H1 (cell line): ENCODE data around the gene ORAI3. TPM values are rescaled to one million over a fixed set of nuclear protein-coding genes. Genes with fewer than 3 reads are reported as not detected.

Experiments used
- CTCF ChIA-PET: fragments of 300-600 bp; sonication (Branson Sonifier 250); formaldehyde crosslinking; loops from one replicate; lab custom pipeline; 2021; ENCODE audit not compliant: partially characterized antibody; lab: Charles Lee
- POLR2A ChIA-PET: fragments of 300-600 bp; sonication (Branson Sonifier 250); formaldehyde crosslinking; loops from one replicate; lab custom pipeline; 2021; ENCODE audit warnings: inconsistent platforms; ENCODE audit not compliant: partially characterized antibody; lab: Charles Lee
- DNase-seq, 2 experiments: peaks; one replicate each; pipeline versions ENCODE4 v3.0.0 to v3.0.0-alpha.2; 2010 to 2022; ENCODE audit warnings: low spot score in 2 of 2, low read depth in 1 of 2, mixed read lengths in 1 of 2
- FAIRE-seq: peaks from 2 replicates; lab custom pipeline; 2011; peaks lifted over from hg19 to GRCh38; lab: Jason Lieb, UNC
- H2AFZ ChIP-seq: 2 replicates; pipeline ENCODE4 v1.8.1; 2012; ENCODE audit warnings: low read length, inconsistent platforms
- H2AK5ac ChIP-seq: 2 replicates; pipeline ENCODE4 v1.6.1; 2013; ENCODE audit warnings: low read depth, low read length
- H2BK120ac ChIP-seq: replicated peaks from 2 replicates; pipeline ENCODE3; 2013; ENCODE audit warnings: low read depth, low read length, inconsistent platforms
- H2BK12ac ChIP-seq: 2 replicates; pipeline ENCODE4 v1.6.1; 2013; ENCODE audit warnings: low read depth, low read length
- H2BK15ac ChIP-seq: 2 replicates; pipeline ENCODE4 v1.6.1; 2013; ENCODE audit warnings: low read length
- H2BK20ac ChIP-seq: 2 replicates; pipeline ENCODE4 v1.6.1; 2013; ENCODE audit warnings: low read length
- H2BK5ac ChIP-seq: 2 replicates; pipeline ENCODE4 v1.6.1; 2013; ENCODE audit warnings: low read depth, low read length
- H3K14ac ChIP-seq: 2 replicates; pipeline ENCODE4 v1.6.1; 2013; ENCODE audit warnings: inconsistent platforms; ENCODE audit not compliant: insufficient read length
- H3K18ac ChIP-seq: 2 replicates; pipeline ENCODE4 v1.6.1; 2013; ENCODE audit warnings: low read length; ENCODE audit errors: extremely low read depth
- H3K23ac ChIP-seq: 2 replicates; pipeline ENCODE4 v1.6.1; 2013; ENCODE audit warnings: inconsistent platforms; ENCODE audit not compliant: insufficient read length
- H3K23me2 ChIP-seq: 2 replicates; pipeline ENCODE4 v1.6.1; 2013; ENCODE audit warnings: low read depth, low read length
- H3K27ac ChIP-seq: 2 replicates; pipeline ENCODE4 v1.6.1; 2011; ENCODE audit warnings: low read depth, low read length, inconsistent platforms
- H3K27me3 ChIP-seq, 4 experiments: replicated peaks in 1 of 4; 1 replicate in 1 of 4; 2 replicates in 3 of 4; pipeline versions ENCODE4 v1.6.1 to v1.8.1; 2011 to 2013; ENCODE audit warnings: low read length in 3 of 4, mild to moderate bottlenecking in 3 of 4, inconsistent platforms in 2 of 4, mixed read lengths in 2 of 4, moderate library complexity in 1 of 4; ENCODE audit not compliant: control insufficient read depth in 3 of 4, insufficient read depth in 3 of 4; ENCODE audit errors: extremely low read depth in 1 of 4
- H3K36me3 ChIP-seq, 4 experiments: 2 replicates each; pipeline versions ENCODE4 v1.6.1 to v1.8.1; 2011 to 2013; ENCODE audit warnings: mild to moderate bottlenecking in 4 of 4, low read length in 3 of 4, moderate library complexity in 2 of 4, control low read depth in 1 of 4, inconsistent platforms in 1 of 4; ENCODE audit not compliant: insufficient read depth in 4 of 4, control insufficient read depth in 2 of 4
- H3K4ac ChIP-seq: replicated peaks from 2 replicates; pipeline ENCODE3; 2013; ENCODE audit warnings: low read length, low read depth, mixed read lengths, inconsistent platforms; ENCODE audit not compliant: insufficient read length
- H3K4me1 ChIP-seq, 4 experiments: replicated peaks in 1 of 4; 1 replicate in 1 of 4; 2 replicates in 3 of 4; pipeline versions ENCODE4 v1.6.1 to v1.8.1; 2011 to 2013; ENCODE audit warnings: low read length in 3 of 4, inconsistent platforms in 2 of 4, mixed read lengths in 1 of 4; ENCODE audit not compliant: insufficient read depth in 4 of 4, control insufficient read depth in 3 of 4
- H3K4me2 ChIP-seq, 2 experiments: 2 replicates each; pipeline versions ENCODE4 v1.6.1 to v1.8.1; 2011 to 2013; ENCODE audit warnings: low read depth in 2 of 2, low read length in 2 of 2, control low read depth in 1 of 2, inconsistent platforms in 1 of 2, mild to moderate bottlenecking in 1 of 2; ENCODE audit not compliant: insufficient read depth in 1 of 2
- H3K4me3 ChIP-seq, 4 experiments: fragments of 200-600, 300-600 bp in 1 of 4; sonication (generic), shearing (Covaris generic), sonication (Bioruptor Twin) in 1 of 4; 2 replicates each; pipeline versions ENCODE4 v1.5.1 to v1.8.1; 2011 to 2016; ENCODE audit warnings: low read length in 4 of 4, low read depth in 3 of 4, control low read depth in 2 of 4, inconsistent platforms in 2 of 4, mild to moderate bottlenecking in 2 of 4, mixed read lengths in 1 of 4, moderate library complexity in 1 of 4; ENCODE audit not compliant: insufficient read depth in 2 of 4; ENCODE audit errors: extremely low read depth in 1 of 4
- H3K56ac ChIP-seq: replicated peaks from 2 replicates; pipeline ENCODE3; 2013; ENCODE audit warnings: low read depth, mild to moderate bottlenecking, mixed read lengths, low read length, inconsistent platforms; ENCODE audit not compliant: insufficient read length
- H3K79me1 ChIP-seq: 2 replicates; pipeline ENCODE4 v1.6.1; 2013; ENCODE audit warnings: low read depth, low read length, control low read depth
- H3K79me2 ChIP-seq, 2 experiments: 2 replicates each; pipeline versions ENCODE4 v1.6.1 to v1.8.1; 2012 to 2013; ENCODE audit warnings: low read length in 2 of 2, mild to moderate bottlenecking in 2 of 2, inconsistent platforms in 1 of 2; ENCODE audit not compliant: insufficient read depth in 2 of 2, control insufficient read depth in 1 of 2
- H3K9ac ChIP-seq, 4 experiments: replicated peaks in 1 of 4; 1 replicate in 1 of 4; 2 replicates in 3 of 4; pipeline versions ENCODE4 v1.6.1 to v1.8.1; 2011 to 2013; ENCODE audit warnings: low read depth in 3 of 4, low read length in 3 of 4, control low read depth in 2 of 4, mild to moderate bottlenecking in 2 of 4, moderate library complexity in 2 of 4, inconsistent platforms in 1 of 4; ENCODE audit errors: extremely low read depth in 1 of 4
- H3K9me3 ChIP-seq, 2 experiments: 2 replicates each; pipeline versions ENCODE4 v1.6.1 to v1.8.1; 2012 to 2013; ENCODE audit warnings: mild to moderate bottlenecking in 2 of 2, moderate library complexity in 2 of 2, control low read depth in 1 of 2, inconsistent platforms in 1 of 2, low read depth in 1 of 2, low read length in 1 of 2, mixed read lengths in 1 of 2; ENCODE audit not compliant: insufficient read depth in 2 of 2
- H4K20me1 ChIP-seq, 2 experiments: replicated peaks in 1 of 2; 2 replicates each; pipeline versions ENCODE3 to v1.8.1; 2011 to 2013; ENCODE audit warnings: inconsistent platforms in 2 of 2, low read length in 2 of 2, mild to moderate bottlenecking in 1 of 2; ENCODE audit not compliant: insufficient read depth in 2 of 2, control insufficient read depth in 1 of 2
- H4K5ac ChIP-seq: 2 replicates; pipeline ENCODE4 v1.6.1; 2013; ENCODE audit warnings: low read length, low read depth, mixed read lengths, inconsistent platforms; ENCODE audit not compliant: insufficient read length
- H4K8ac ChIP-seq: 2 replicates; pipeline ENCODE4 v1.8.0; 2013; ENCODE audit warnings: mild to moderate bottlenecking, moderate library complexity, low read length, inconsistent platforms; ENCODE audit not compliant: insufficient read depth; ENCODE audit errors: extremely low read depth
- H4K91ac ChIP-seq: replicated peaks from 2 replicates; pipeline ENCODE3; 2013; ENCODE audit warnings: low read length, mixed read lengths, inconsistent platforms; ENCODE audit not compliant: insufficient read length
- ASH2L ChIP-seq: fragments of 200-600, 300-600 bp; sonication (generic); IDR thresholded peaks from one replicate; pipeline ENCODE4 v1.7.1; 2017; ENCODE audit warnings: low read length
- BACH1 ChIP-seq: IDR thresholded peaks from 2 replicates; pipeline ENCODE4 v1.6.1; 2012; ENCODE audit warnings: low read length, improper control_type of control experiment
- CBX5 ChIP-seq: fragments of 300-800, 300-1000 bp; sonication (generic); IDR thresholded peaks from 2 replicates; pipeline ENCODE4 v1.7.1; 2016; ENCODE audit warnings: antibody characterized with exemption, low read length, low read depth
- NANOG ChIP-seq: IDR thresholded peaks from 2 replicates; pipeline ENCODE4 v1.6.1; 2011; ENCODE audit warnings: low read length, low read depth, mild to moderate bottlenecking, inconsistent platforms; ENCODE audit not compliant: insufficient read depth, poor library complexity, severe bottlenecking
- PHF8 ChIP-seq: fragments of 200-600 bp; sonication (generic); conservative IDR thresholded peaks from 2 replicates; pipeline ENCODE4 v1.7.1; 2012; ENCODE audit warnings: low read depth, mild to moderate bottlenecking, inconsistent platforms, low read length, moderate library complexity
- SP1 ChIP-seq: IDR thresholded peaks from 2 replicates; pipeline ENCODE4 v1.6.1; 2011; ENCODE audit warnings: low read depth, low read length
- WGBS, 2 experiments: shearing (Covaris generic) in 1 of 2; methylation state at CpG; one replicate each; pipeline versions ENCODE4 v1.1.6 to v1.1.7; 2013 to 2015; ENCODE audit warnings: low lambda C conversion rate in 2 of 2, mixed read lengths in 2 of 2, inconsistent platforms in 1 of 2, low coverage in 1 of 2, missing lambda C conversion rate in 1 of 2; ENCODE audit not compliant: insufficient replicate concordance in 2 of 2, insufficient coverage in 1 of 2, insufficient read length in 1 of 2; ENCODE audit errors: extremely low coverage in 1 of 2, missing lambda C conversion rate in 1 of 2; 5-methylcytosine and 5-hydroxymethylcytosine counted together
- polyA plus RNA-seq, 7 experiments: library from polyadenylated mRNA; depleted of rRNA in 3 of 7; stranded (reverse) in 5 of 7; unstranded in 2 of 7; fragments of >200 nt in 5 of 7; fragments of 200-250 nt in 2 of 7; gene quantifications; 1 replicate in 5 of 7; 2 replicates in 1 of 7; 4 replicates in 1 of 7; pipeline versions ENCODE4 v1.2.1 to v1.2.3, GENCODE V29; 2011 to 2013; ENCODE audit warnings: missing spikeins in 2 of 7, mixed read lengths in 2 of 7
- total RNA-seq: library from RNA; stranded (reverse); fragmentation: NEBNext Ultra II Directional; extraction: Animal tissue kit (Norgen Biotek cat#: 25700); gene quantifications from 2 replicates; pipeline ENCODE4 v1.2.1, GENCODE V29; 2021

ORAI3 gene
- total and polyA plus RNA-seq, 2 of the 8 experiments (the other 6 are each of a cell fraction or from before 2014, with no cell fraction given) = 8.7 to 24.5 TPM

GRCh38 chr16:30928390-30928789, 20.5 kb upstream of the ORAI3 start:
- H3K4me3 ChIP-seq = no peak overlapping the region
- no peak overlapping the region for H2BK120ac ChIP-seq
- WGBS, 2 experiments = 93% methylated on average over 6 of the region's 11 CpGs; no CpG with 5 or more reads in 1 of the 2 experiments
- H3K23me2 ChIP-seq = peaks cover 3% of the 10 kb centered on the region; the same call in 1 of the 2 replicates
- ChIA-PET CTCF (interaction anchor here (0.6 to 4.4 kb wide), 3 partner anchors 14 to 1956 kb away, joined by 3 to 33 read pairs (median 3); no protein-coding TSS in a partner anchor), POLR2A (interaction anchor here (0.8 to 8.2 kb wide), 4 partner anchors 9 to 106 kb away, joined by 3 to 105 read pairs (median 4); no protein-coding TSS in a partner anchor)
- DNase-seq = no peak
- H3K18ac ChIP-seq = no peak overlapping the region
- H4K5ac ChIP-seq = no peak overlapping the region
- H2BK15ac ChIP-seq = no peak overlapping the region
- H3K4me2 ChIP-seq = no peak overlapping the region
- peaks cover 7% of the 10 kb centered on the region for H3K79me1 ChIP-seq
- TF ChIP-seq BACH1 = no peak
- no peak for TF ChIP-seq PHF8
- no peak for TF ChIP-seq CBX5
- TF ChIP-seq SP1 = no peak
- no peak for TF ChIP-seq ASH2L
- no peak for TF ChIP-seq NANOG
- H3K27ac ChIP-seq = no peak overlapping the region
- no peak for FAIRE-seq
- no peaks in the 10 kb centered on the region for H3K27me3 ChIP-seq
- no peak overlapping the region for H2BK20ac ChIP-seq
- peaks cover 8 to 42% (median 26%) of the 10 kb centered on the region in 4 experiments; a peak in 7 of 8 replicates for H3K36me3 ChIP-seq
- peaks cover 0 to 9% (median 2%) of the 10 kb centered on the region in 4 experiments; a peak in 4 of 7 replicates for H3K4me1 ChIP-seq
- no peak overlapping the region for H3K14ac ChIP-seq
- no peak overlapping the region for H2AK5ac ChIP-seq
- H3K56ac ChIP-seq = no peak overlapping the region
- H2BK5ac ChIP-seq = no peak overlapping the region
- H3K23ac ChIP-seq = no peak overlapping the region
- peaks cover 0 to 10% of the 10 kb centered on the region in 2 experiments; a peak in 2 of 4 replicates for H3K79me2 ChIP-seq
- no peak overlapping the region for H3K9ac ChIP-seq
- H4K91ac ChIP-seq = no peak overlapping the region
- H4K8ac ChIP-seq = peak overlapping the region; percentile 38; the same call in 1 of the 2 replicates
- no peak overlapping the region for H2AFZ ChIP-seq
- H3K4ac ChIP-seq = no peak overlapping the region
- peaks cover 3 to 5% of the 10 kb centered on the region in 2 experiments for H4K20me1 ChIP-seq
- no peaks in the 10 kb centered on the region for H3K9me3 ChIP-seq
- no peak overlapping the region for H2BK12ac ChIP-seq
